ENCODE measurements around the gene LENG1. TPM values are rescaled to one million over a fixed set of nuclear protein-coding genes. Genes with fewer than 3 reads are reported as not detected.

Gene LENG1
- total RNA-seq, 4 donors from 2014 or later: 3.7 to 52.8 (median 23.8) TPM

- Histone ChIP-seq H3K9me3 (no peaks in the 10 kb centered on the region), H3K27me3 (no peaks in the 10 kb centered on the region), H3K4me3 (no peak overlapping the region), H3K36me3 (no peaks in the 10 kb centered on the region), H3K27ac (no peak overlapping the region), H3K4me1 (peaks cover 0 to 6% of the 10 kb centered on the region in 2 donors)
- DNase-seq: no peak
- TF ChIP-seq POLR2A (IDR thresholded peaks at IDR 0.05): no peak
- no peak for TF ChIP-seq CTCF (IDR thresholded peaks at IDR 0.05)
- intact Hi-C loops (cut with DNase I; ENCODE audit: low total_unique reads): no loop called here
Measured at GRCh38 chr19:54109651-54110050, 49.9 kb downstream of the LENG1 start.

- no peaks in the 10 kb centered on the region for H3K27me3 ChIP-seq
- H3K4me1 ChIP-seq: peaks cover 0 to 2% of the 10 kb centered on the region in 2 donors
- H3K36me3 ChIP-seq: no peaks in the 10 kb centered on the region
- intact Hi-C loops (cut with DNase I; ENCODE audit: low total_unique reads): no loop called here
- H3K27ac ChIP-seq: no peak overlapping the region
- H3K9me3 ChIP-seq: no peaks in the 10 kb centered on the region
- H3K4me3 ChIP-seq: no peak overlapping the region
- DNase-seq: no peak
- TF ChIP-seq CTCF (IDR thresholded peaks at IDR 0.05) (no peak), POLR2A (IDR thresholded peaks at IDR 0.05) (no peak)
Measured at GRCh38 chr19:54108496-54108895, 51.0 kb downstream of the LENG1 start.

GRCh38 chr19:54107876-54108490, 51.5 kb downstream of the LENG1 start:
- no peaks in the 10 kb centered on the region for H3K9me3 ChIP-seq
- no peak overlapping the region for H3K4me3 ChIP-seq
- no peak for DNase-seq
- no peak for TF ChIP-seq CTCF (IDR thresholded peaks at IDR 0.05)
- TF ChIP-seq POLR2A (IDR thresholded peaks at IDR 0.05): no peak
- peaks cover 0 to 7% of the 10 kb centered on the region in 2 donors for H3K4me1 ChIP-seq
- no peaks in the 10 kb centered on the region for H3K27me3 ChIP-seq
- H3K36me3 ChIP-seq: no peaks in the 10 kb centered on the region
- no peak overlapping the region for H3K27ac ChIP-seq
- intact Hi-C loops (cut with DNase I; ENCODE audit: low total_unique reads): no loop called here

GRCh38 chr19:54106716-54107115, 52.8 kb downstream of the LENG1 start:
- no peak overlapping the region for H3K4me3 ChIP-seq
- H3K4me1 ChIP-seq: peaks cover 0 to 7% of the 10 kb centered on the region in 2 donors
- no peak for TF ChIP-seq CTCF (IDR thresholded peaks at IDR 0.05)
- no peak for TF ChIP-seq POLR2A (IDR thresholded peaks at IDR 0.05)
- intact Hi-C loops (cut with DNase I; ENCODE audit: low total_unique reads): no loop called here
- no peaks in the 10 kb centered on the region for H3K9me3 ChIP-seq
- H3K27ac ChIP-seq: no peak overlapping the region
- no peak for DNase-seq
- H3K36me3 ChIP-seq: no peaks in the 10 kb centered on the region
- no peaks in the 10 kb centered on the region for H3K27me3 ChIP-seq

- Histone ChIP-seq H3K4me1 (peaks cover 0 to 7% of the 10 kb centered on the region in 2 donors), H3K27ac (no peak overlapping the region), H3K36me3 (no peaks in the 10 kb centered on the region), H3K9me3 (no peaks in the 10 kb centered on the region), H3K27me3 (no peaks in the 10 kb centered on the region), H3K4me3 (no peak overlapping the region)
- TF ChIP-seq POLR2A (IDR thresholded peaks at IDR 0.05): no peak
- no peak for DNase-seq
- intact Hi-C loops (cut with DNase I; ENCODE audit: low total_unique reads): no loop called here
Measured at GRCh38 chr19:54105796-54106195, 53.7 kb downstream of the LENG1 start.

Other genes starting within 250 kb of the LENG1 start
- gene CACNG8, start 196.8 kb downstream of the LENG1 start, total RNA-seq: under 1 TPM in 2 of 4 donors, not detected in 2; 0.21 to 0.24 TPM
- gene CACNG6, start 168.1 kb downstream of the LENG1 start, total RNA-seq: 1 to 10 TPM in 1 of 4 donors, under 1 TPM in 1, not detected in 2; 0.55 to 1.7 TPM
- gene VSTM1, start 95.8 kb downstream of the LENG1 start, total RNA-seq: not detected
- gene TARM1, start 78.4 kb downstream of the LENG1 start, total RNA-seq: not detected
- gene OSCAR, start 58.9 kb downstream of the LENG1 start, total RNA-seq: 1 to 10 TPM in 1 of 4 donors, under 1 TPM in 1, not detected in 2; 0.91 to 6.5 TPM
- 10 to 100 TPM in 1 of 4 donors, 1 to 10 TPM in 2, not detected in 1; 4.7 to 65.8 (median 5.5) TPM for gene NDUFA3, start 56.9 kb downstream of the LENG1 start, total RNA-seq
- 10 to 100 TPM in 2 of 4 donors, 1 to 10 TPM in 1, under 1 TPM in 1; 0.88 to 37.1 (median 9.9) TPM for gene TFPT, start 44.1 kb downstream of the LENG1 start, total RNA-seq
- 10 to 100 TPM; 17.9 to 97.3 (median 52.6) TPM for gene PRPF31, start 44.0 kb downstream of the LENG1 start, total RNA-seq
- 10 to 100 TPM in 2 of 4 donors, 1 to 10 TPM in 1, under 1 TPM in 1; 0.88 to 41.6 (median 9.9) TPM for gene CNOT3, start 22.0 kb downstream of the LENG1 start, total RNA-seq
- 10 to 100 TPM in 1 of 4 donors, 1 to 10 TPM in 2, not detected in 1; 1.3 to 31.0 (median 3.0) TPM for gene TMC4, start 13.4 kb upstream of the LENG1 start, total RNA-seq
- 10 to 100 TPM in 3 of 4 donors, 1 to 10 TPM in 1; 5.3 to 47.8 (median 19.2) TPM for gene MBOAT7, start 29.9 kb upstream of the LENG1 start, total RNA-seq
- 10 to 100 TPM; 13.1 to 66.4 (median 32.2) TPM for gene TSEN34, start 31.6 kb upstream of the LENG1 start, total RNA-seq
- 1,000 to 10,000 TPM; 1,240 to 3,586 (median 2,088) TPM for gene RPS9, start 41.1 kb upstream of the LENG1 start, total RNA-seq
- 1 to 10 TPM in 2 of 4 donors, not detected in 2; 3.0 to 5.3 TPM for gene LILRB3, start 63.3 kb upstream of the LENG1 start, total RNA-seq
- gene LILRA6, start 83.1 kb upstream of the LENG1 start, total RNA-seq: 1 to 10 TPM in 2 of 4 donors, not detected in 2; 1.0 to 1.7 TPM
- 1 to 10 TPM in 3 of 4 donors, not detected in 1; 3.2 to 3.7 (median 3.7) TPM for gene LILRB5, start 97.6 kb upstream of the LENG1 start, total RNA-seq
- gene LILRB2, start 121.4 kb upstream of the LENG1 start, total RNA-seq: 1 to 10 TPM in 3 of 4 donors, under 1 TPM in 1; 0.41 to 4.2 (median 1.7) TPM
- 1 to 10 TPM in 2 of 4 donors, under 1 TPM in 1, not detected in 1; 0.35 to 9.7 (median 2.8) TPM for gene LILRA5, start 153.4 kb upstream of the LENG1 start, total RNA-seq
- not detected for gene LILRA4, start 179.4 kb upstream of the LENG1 start, total RNA-seq
- gene LAIR1, start 205.2 kb upstream of the LENG1 start, total RNA-seq: 10 to 100 TPM in 2 of 4 donors, 1 to 10 TPM in 2; 1.0 to 64.7 (median 9.5) TPM

Measured in uterus (tissue), 4 donors.